ENCODE results near the gene BRD3. TPM values are rescaled to one million over a fixed set of nuclear protein-coding genes. Genes with fewer than 3 reads are reported as not detected.

Gene BRD3
- polyA plus RNA-seq, 1 donor (not counting 4 experiments of a cell fraction or from before 2014, with no cell fraction given): 3.3 TPM

- Histone ChIP-seq H3K36me3 (ENCODE audit: control insufficient read depth in 2 of 2, extremely low read depth in 1 of 2, insufficient read depth in 2 of 2, low read length in 2 of 2) (no peaks in the 10 kb centered on the region), H3K4me2 (ENCODE audit: control insufficient read depth, extremely low read depth, insufficient read depth, low read depth, low read length) (no peak overlapping the region), H3K27ac (ENCODE audit: control insufficient read depth, insufficient read depth, low read length) (no peak overlapping the region), H3K27me3 (ENCODE audit: control insufficient read depth, extremely low read depth, insufficient read depth, low read length) (peaks cover 3% of the 10 kb centered on the region), H2AFZ (ENCODE audit: control insufficient read depth, low read length) (no peak overlapping the region), H3K4me1 (ENCODE audit: control insufficient read depth, extremely low read depth, insufficient read depth, low read length) (no peaks in the 10 kb centered on the region), H3K79me2 (ENCODE audit: control insufficient read depth, insufficient read depth, low read length) (no peaks in the 10 kb centered on the region), H3K4me3 (ENCODE audit: control insufficient read depth in 2 of 3, extremely low read depth in 1 of 3, insufficient read depth in 2 of 3, low read depth in 1 of 3, low read length in 3 of 3) (no peak overlapping the region), H4K20me1 (ENCODE audit: control insufficient read depth, extremely low read depth, insufficient read depth, low read length) (no peaks in the 10 kb centered on the region), H3K9me3 (ENCODE audit: control insufficient read depth, low read depth, low read length) (no peaks in the 10 kb centered on the region), H3K9me1 (ENCODE audit: control insufficient read depth, extremely low read depth, insufficient read depth, low read length) (no peaks in the 10 kb centered on the region), H3K9ac (ENCODE audit: control insufficient read depth, extremely low read depth, insufficient read depth, low read length) (no peak overlapping the region)
- dilution Hi-C loops (cut with MboI; ENCODE audit: extremely low pct_ligation_motif_present, low sequenced_read_pairs): no loop called here
- DNase-seq (ENCODE audit: low read depth, low spot score) (no peak), FAIRE-seq (no peak)
- TF ChIP-seq EZH2 (IDR thresholded peaks at IDR 0.05; ENCODE audit: low read length): no peak
- TF ChIP-seq, protein P1, sequence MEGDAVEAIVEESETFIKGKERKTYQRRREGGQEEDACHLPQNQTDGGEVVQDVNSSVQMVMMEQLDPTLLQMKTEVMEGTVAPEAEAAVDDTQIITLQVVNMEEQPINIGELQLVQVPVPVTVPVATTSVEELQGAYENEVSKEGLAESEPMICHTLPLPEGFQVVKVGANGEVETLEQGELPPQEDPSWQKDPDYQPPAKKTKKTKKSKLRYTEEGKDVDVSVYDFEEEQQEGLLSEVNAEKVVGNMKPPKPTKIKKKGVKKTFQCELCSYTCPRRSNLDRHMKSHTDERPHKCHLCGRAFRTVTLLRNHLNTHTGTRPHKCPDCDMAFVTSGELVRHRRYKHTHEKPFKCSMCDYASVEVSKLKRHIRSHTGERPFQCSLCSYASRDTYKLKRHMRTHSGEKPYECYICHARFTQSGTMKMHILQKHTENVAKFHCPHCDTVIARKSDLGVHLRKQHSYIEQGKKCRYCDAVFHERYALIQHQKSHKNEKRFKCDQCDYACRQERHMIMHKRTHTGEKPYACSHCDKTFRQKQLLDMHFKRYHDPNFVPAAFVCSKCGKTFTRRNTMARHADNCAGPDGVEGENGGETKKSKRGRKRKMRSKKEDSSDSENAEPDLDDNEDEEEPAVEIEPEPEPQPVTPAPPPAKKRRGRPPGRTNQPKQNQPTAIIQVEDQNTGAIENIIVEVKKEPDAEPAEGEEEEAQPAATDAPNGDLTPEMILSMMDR (optimal IDR thresholded peaks at IDR 0.05 in 1 of 3, IDR thresholded peaks at IDR 0.05 in 1 of 3, conservative IDR thresholded peaks at IDR 0.05 in 1 of 3; ENCODE audit: extremely low read depth in 1 of 3, insufficient read depth in 2 of 3, low read length in 3 of 3): no peak
Measured at GRCh38 chr9:134011401-134011800, 56.4 kb downstream of the BRD3 start.

- H3K9me1 ChIP-seq (ENCODE audit: control insufficient read depth, extremely low read depth, insufficient read depth, low read length): no peaks in the 10 kb centered on the region
- H3K4me1 ChIP-seq (ENCODE audit: control insufficient read depth, extremely low read depth, insufficient read depth, low read length): no peaks in the 10 kb centered on the region
- no peak overlapping the region for H3K27ac ChIP-seq (ENCODE audit: control insufficient read depth, insufficient read depth, low read length)
- DNase-seq (ENCODE audit: low read depth, low spot score): no peak
- TF ChIP-seq, protein P1 (optimal IDR thresholded peaks at IDR 0.05 in 1 of 3, IDR thresholded peaks at IDR 0.05 in 1 of 3, conservative IDR thresholded peaks at IDR 0.05 in 1 of 3; ENCODE audit: extremely low read depth in 1 of 3, insufficient read depth in 2 of 3, low read length in 3 of 3): no peak
- no peak for TF ChIP-seq EZH2 (IDR thresholded peaks at IDR 0.05; ENCODE audit: low read length)
- H3K79me2 ChIP-seq (ENCODE audit: control insufficient read depth, insufficient read depth, low read length): no peaks in the 10 kb centered on the region
- H4K20me1 ChIP-seq (ENCODE audit: control insufficient read depth, extremely low read depth, insufficient read depth, low read length): no peaks in the 10 kb centered on the region
- H2AFZ ChIP-seq (ENCODE audit: control insufficient read depth, low read length): no peak overlapping the region
- H3K36me3 ChIP-seq (ENCODE audit: control insufficient read depth in 2 of 2, extremely low read depth in 1 of 2, insufficient read depth in 2 of 2, low read length in 2 of 2): no peaks in the 10 kb centered on the region
- dilution Hi-C loops (cut with MboI; ENCODE audit: extremely low pct_ligation_motif_present, low sequenced_read_pairs): no loop called here
- no peak for FAIRE-seq
- H3K9ac ChIP-seq (ENCODE audit: control insufficient read depth, extremely low read depth, insufficient read depth, low read length): no peak overlapping the region
- no peak overlapping the region for H3K4me3 ChIP-seq (ENCODE audit: control insufficient read depth in 2 of 3, extremely low read depth in 1 of 3, insufficient read depth in 2 of 3, low read depth in 1 of 3, low read length in 3 of 3)
- H3K27me3 ChIP-seq (ENCODE audit: control insufficient read depth, extremely low read depth, insufficient read depth, low read length): peaks cover 3% of the 10 kb centered on the region
- no peaks in the 10 kb centered on the region for H3K9me3 ChIP-seq (ENCODE audit: control insufficient read depth, low read depth, low read length)
- no peak overlapping the region for H3K4me2 ChIP-seq (ENCODE audit: control insufficient read depth, extremely low read depth, insufficient read depth, low read depth, low read length)
Measured at GRCh38 chr9:134010310-134011173, 57.3 kb downstream of the BRD3 start.
